HUES6 (cell line): Measurements from ENCODE around the gene ANKRD9.

Source experiments
- H3K27ac ChIP-seq: 2 replicates; pipeline ENCODE4 v1.7.0; 2013; ENCODE audit warnings: low read depth, mild to moderate bottlenecking, low read length, inconsistent platforms
- H3K27me3 ChIP-seq: 2 replicates; pipeline ENCODE4 v1.6.1; 2013; ENCODE audit warnings: low read length; ENCODE audit not compliant: control insufficient read depth, insufficient read depth
- H3K36me3 ChIP-seq: 2 replicates; pipeline ENCODE4 v1.6.1; 2013; ENCODE audit warnings: low read length; ENCODE audit not compliant: control insufficient read depth, insufficient read depth
- H3K4me1 ChIP-seq: 2 replicates; pipeline ENCODE4 v1.6.1; 2013; ENCODE audit warnings: low read length; ENCODE audit not compliant: control insufficient read depth, insufficient read depth
- H3K4me3 ChIP-seq: 2 replicates; pipeline ENCODE4 v1.5.1; 2013; ENCODE audit warnings: low read depth, low read length
- H3K9ac ChIP-seq: one replicate; pipeline ENCODE4 v1.6.1; 2013; ENCODE audit warnings: mild to moderate bottlenecking, low read length
- H3K9me3 ChIP-seq: 2 replicates; pipeline ENCODE4 v1.6.1; 2013; ENCODE audit warnings: low read depth, low read length; ENCODE audit not compliant: control insufficient read depth, insufficient read depth

ANKRD9 gene

DNA sequence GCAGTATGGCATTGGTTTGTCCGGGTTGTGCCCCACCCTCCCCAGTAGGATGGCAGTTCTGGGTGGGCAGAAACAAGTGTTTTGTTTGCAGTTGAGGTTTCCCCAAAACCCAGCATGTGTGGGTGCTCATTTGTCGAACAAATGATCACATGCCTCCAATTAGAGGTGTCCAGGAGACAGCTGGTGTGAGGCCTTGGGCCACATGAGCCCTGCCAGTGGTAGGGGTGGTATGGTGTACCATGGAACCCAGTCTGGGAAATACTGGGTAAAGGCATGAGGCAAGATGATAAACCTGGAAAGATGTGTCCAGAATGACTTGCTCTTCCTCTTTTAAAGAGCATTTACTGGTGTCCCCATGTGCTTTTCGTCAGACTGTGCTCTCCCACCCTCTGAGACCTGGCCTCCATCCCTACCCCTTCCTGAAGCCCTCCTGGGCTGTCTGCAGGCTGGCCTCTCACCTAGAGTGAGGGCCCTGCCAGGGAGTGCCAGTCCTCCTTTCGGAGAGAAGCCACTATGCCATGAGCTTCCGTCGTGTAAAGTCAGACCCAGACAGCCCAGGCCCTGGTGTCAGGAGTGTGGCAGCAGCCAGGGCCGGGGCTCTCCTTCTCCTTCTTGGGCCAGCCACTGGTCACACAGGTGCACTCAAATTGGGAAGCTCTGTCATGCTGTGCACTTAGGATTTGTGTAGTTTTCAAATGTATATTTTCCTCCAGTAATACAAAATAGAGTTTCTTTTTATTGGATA, 17.6 kb downstream of the ANKRD9 start:
- Histone ChIP-seq H3K4me3 (no peak overlapping the region), H3K36me3 (no peaks in the 10 kb centered on the region)

DNA sequence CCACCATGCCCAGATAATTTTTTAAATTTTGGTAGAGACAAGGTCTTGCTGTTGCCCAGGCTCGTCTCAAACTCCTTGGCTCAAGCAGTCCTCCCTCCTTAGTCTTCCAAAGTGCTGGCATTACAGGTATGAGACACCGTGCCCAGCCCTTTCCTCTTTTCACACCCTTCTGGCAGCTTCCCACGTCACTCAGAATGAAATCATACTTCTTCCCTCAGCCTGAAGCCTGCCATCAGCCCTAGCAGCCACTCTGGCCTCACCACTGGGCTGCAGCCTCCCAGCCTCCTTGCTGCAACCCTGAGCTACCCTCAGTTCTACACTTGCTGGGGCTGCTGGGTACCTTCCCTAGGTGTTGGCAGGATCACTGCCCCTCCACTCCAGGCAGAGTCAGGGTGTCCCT, 18.2 kb downstream of the ANKRD9 start:
- H3K27ac ChIP-seq, result no peak overlapping the region
- H3K4me3 ChIP-seq, result no peak overlapping the region
- no peaks in the 10 kb centered on the region for H3K36me3 ChIP-seq
- peaks cover 3% of the 10 kb centered on the region; the same call in 1 of the 2 replicates for H3K4me1 ChIP-seq
- H3K9me3 ChIP-seq, result no peaks in the 10 kb centered on the region
- H3K9ac ChIP-seq, result no peak overlapping the region
- no peaks in the 10 kb centered on the region for H3K27me3 ChIP-seq

More for the DNA sequence above, 17.6 kb downstream of the ANKRD9 start:
- no peak overlapping the region for H3K27ac ChIP-seq
- H3K27me3 ChIP-seq, result no peaks in the 10 kb centered on the region
- H3K9ac ChIP-seq, result no peak overlapping the region
- H3K9me3 ChIP-seq, result no peaks in the 10 kb centered on the region
- peaks cover 3% of the 10 kb centered on the region; the same call in 1 of the 2 replicates for H3K4me1 ChIP-seq

DNA sequence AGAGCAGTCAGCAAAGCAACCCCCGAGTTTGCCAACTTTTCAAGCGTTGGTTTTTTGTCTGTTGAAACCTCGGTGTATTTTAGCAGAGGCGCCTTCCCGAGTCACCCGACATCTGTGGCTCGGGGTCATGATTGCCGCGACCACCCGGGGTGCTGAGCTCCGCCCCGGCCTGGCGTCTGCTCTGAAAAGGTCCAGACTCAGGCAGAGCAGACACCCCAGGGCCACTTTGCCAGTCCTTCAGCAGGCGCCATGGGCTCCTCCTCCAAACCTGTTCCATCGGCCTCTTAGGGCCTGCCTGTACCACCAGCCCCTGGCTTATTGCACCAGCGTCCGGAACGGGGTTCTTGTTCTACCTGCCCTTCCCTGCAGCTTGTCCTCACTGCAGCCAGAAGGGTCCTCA, 19.1 kb downstream of the ANKRD9 start:
- Histone ChIP-seq H3K27me3 (no peaks in the 10 kb centered on the region), H3K27ac (no peak overlapping the region), H3K4me3 (no peak overlapping the region), H3K9me3 (no peaks in the 10 kb centered on the region), H3K9ac (no peak overlapping the region), H3K36me3 (no peaks in the 10 kb centered on the region), H3K4me1 (peaks cover 3% of the 10 kb centered on the region; the same call in 1 of the 2 replicates)

DNA sequence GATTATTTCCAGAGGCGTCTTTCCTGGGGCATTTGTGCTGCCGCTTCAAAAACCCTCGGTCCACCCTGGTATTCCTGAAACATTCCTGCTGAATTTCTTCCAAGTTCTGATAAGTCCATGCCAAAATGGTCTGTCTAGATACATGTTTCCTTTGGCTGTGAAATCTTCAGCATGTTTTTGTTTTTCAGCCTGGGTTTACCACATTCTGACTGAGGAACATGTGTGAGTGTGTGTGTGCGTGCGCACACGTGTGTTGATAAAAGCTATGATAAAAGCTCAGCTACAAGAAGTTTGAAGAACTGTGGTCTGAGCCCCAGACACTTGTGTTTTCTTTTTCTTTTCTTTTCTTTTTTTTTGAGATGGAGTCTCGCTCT, 22.4 kb downstream of the ANKRD9 start:
- H3K27me3 ChIP-seq, result no peaks in the 10 kb centered on the region
- H3K4me1 ChIP-seq, result peaks cover 3% of the 10 kb centered on the region; the same call in 1 of the 2 replicates
- H3K9me3 ChIP-seq, result no peaks in the 10 kb centered on the region
- no peaks in the 10 kb centered on the region for H3K36me3 ChIP-seq
- no peak overlapping the region for H3K9ac ChIP-seq
- no peak overlapping the region for H3K4me3 ChIP-seq
- H3K27ac ChIP-seq, result no peak overlapping the region

DNA sequence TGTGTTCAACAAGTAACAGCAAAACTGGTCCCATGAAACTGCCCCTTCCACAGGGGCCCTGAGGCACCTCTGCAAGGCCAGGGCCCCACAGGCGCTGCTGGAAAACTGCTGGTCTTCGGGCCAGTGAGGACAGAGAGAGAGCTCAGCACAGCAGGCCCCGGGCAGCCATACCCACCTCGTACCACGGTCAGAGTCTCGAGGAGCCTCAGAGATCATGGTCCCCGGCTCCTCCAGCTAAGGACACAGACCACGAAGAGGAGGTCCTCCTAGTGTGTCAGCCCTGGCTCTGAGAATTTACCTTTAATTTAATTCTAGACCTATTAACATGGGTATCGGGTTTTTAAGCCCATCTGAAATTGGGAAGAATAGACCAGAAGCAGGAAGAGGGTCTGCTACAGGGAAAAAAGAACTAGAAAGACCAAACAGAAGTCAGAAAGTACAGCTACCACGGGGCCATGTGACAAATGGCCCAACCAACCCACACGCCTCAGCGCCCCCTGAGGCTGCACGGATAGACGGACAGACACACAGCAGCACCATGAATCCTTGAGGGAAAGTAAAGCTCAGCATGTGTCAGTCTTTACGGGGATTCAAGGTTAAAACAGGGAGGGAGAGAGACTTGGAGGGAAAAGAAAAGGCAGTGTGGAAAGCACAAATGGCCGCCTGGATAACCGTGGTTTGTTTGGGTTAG, 22.9 kb downstream of the ANKRD9 start:
- H3K27me3 ChIP-seq, result no peaks in the 10 kb centered on the region
- H3K9ac ChIP-seq, result no peak overlapping the region
- no peaks in the 10 kb centered on the region for H3K36me3 ChIP-seq
- no peaks in the 10 kb centered on the region for H3K9me3 ChIP-seq
- H3K4me3 ChIP-seq, result no peak overlapping the region
- peaks cover 3% of the 10 kb centered on the region; the same call in 1 of the 2 replicates for H3K4me1 ChIP-seq
- no peak overlapping the region for H3K27ac ChIP-seq

DNA sequence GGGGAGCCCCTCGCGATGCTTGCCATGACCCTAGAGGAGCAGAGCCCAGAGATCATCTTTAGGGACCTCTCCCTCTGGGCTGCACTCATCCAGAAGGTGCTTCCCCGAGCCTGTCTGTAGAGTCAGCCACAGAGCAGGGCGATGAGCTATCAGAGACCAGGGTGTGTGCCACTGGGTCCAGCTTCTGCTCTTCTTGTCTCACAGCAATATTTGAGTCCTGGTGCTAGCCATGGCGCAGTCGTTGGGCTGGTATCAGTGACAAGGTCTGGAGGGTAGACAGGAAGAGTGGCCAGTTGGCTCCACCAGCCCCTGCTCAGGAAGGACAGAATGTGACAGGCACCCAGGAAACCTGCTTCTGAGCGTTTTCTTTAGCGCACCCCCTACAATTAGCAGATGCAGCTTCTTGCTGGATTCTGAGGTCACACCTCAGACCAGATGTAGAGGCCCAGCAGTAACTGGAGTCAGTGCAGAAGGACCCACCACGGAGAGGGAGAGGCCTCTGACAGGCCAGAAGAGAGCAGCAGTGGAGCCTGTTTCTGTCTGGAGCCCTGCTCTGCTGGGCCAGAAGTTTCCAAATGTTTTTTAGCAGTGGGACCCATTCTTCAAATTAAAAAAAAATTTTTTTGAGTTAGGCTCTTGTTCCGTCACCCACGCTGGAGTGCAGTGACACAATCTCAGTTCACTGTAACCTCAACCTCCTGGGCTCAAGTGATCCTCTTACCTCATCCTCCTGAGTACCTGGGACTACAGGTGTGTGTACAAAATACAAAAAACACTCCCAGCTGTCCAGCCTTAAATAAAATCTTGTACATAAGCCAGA, 23.7 kb downstream of the ANKRD9 start:
- Histone ChIP-seq H3K27me3 (no peaks in the 10 kb centered on the region), H3K9me3 (no peaks in the 10 kb centered on the region), H3K4me1 (peaks cover 3% of the 10 kb centered on the region; the same call in 1 of the 2 replicates), H3K27ac (no peak overlapping the region), H3K9ac (no peak overlapping the region), H3K36me3 (no peaks in the 10 kb centered on the region), H3K4me3 (no peak overlapping the region)

DNA sequence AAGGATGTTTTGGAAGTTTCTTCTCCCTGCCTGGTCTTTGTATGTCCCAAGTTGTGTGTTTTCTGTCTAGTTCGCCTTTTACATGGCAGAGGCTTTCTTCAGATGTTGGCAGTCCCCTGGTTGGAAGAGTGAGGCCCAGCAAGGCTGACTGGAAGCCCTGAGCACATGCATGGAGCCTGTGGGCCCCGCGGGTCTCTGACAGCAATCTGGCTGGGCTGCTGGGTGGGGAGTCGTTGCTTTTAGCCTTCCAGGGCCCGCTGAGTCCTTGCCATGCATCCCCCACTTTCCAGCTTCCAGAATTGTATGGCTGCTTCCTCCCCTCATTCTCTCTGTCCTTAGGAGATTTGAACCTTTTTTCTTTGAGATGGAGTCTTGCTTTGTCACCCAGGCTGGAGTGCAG, 25.3 kb downstream of the ANKRD9 start:
- no peak overlapping the region for H3K9ac ChIP-seq
- H3K27ac ChIP-seq, result no peak overlapping the region
- H3K4me1 ChIP-seq, result no peaks in the 10 kb centered on the region
- no peak overlapping the region for H3K4me3 ChIP-seq
- no peaks in the 10 kb centered on the region for H3K9me3 ChIP-seq
- H3K27me3 ChIP-seq, result no peaks in the 10 kb centered on the region
- no peaks in the 10 kb centered on the region for H3K36me3 ChIP-seq

DNA sequence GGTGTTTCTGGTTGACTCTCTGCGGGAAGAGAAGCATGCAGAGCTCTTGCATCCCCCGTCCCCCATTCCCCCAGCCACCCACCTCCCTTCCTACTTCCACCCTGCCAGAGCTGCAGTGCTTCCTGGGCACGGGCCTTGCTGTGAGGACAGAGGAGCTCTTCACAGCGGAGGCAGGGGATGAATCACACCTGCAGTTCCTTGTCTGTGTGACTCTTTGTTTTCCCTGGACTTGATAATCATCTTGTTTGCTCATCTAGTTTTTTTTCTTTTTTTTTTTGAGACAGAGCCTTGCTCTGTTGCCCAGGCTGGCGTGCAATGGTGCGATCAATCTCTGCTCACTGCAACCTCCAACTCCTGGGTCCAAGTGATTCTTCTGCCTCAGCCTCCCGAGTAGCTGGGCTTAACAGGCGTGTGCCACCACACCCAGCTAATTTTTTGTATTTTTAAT, 27.8 kb downstream of the ANKRD9 start:
- no peak overlapping the region for H3K9ac ChIP-seq
- no peaks in the 10 kb centered on the region for H3K27me3 ChIP-seq
- no peak overlapping the region for H3K27ac ChIP-seq
- H3K4me1 ChIP-seq, result no peaks in the 10 kb centered on the region
- H3K36me3 ChIP-seq, result no peaks in the 10 kb centered on the region
- no peaks in the 10 kb centered on the region for H3K9me3 ChIP-seq
- H3K4me3 ChIP-seq, result no peak overlapping the region

DNA sequence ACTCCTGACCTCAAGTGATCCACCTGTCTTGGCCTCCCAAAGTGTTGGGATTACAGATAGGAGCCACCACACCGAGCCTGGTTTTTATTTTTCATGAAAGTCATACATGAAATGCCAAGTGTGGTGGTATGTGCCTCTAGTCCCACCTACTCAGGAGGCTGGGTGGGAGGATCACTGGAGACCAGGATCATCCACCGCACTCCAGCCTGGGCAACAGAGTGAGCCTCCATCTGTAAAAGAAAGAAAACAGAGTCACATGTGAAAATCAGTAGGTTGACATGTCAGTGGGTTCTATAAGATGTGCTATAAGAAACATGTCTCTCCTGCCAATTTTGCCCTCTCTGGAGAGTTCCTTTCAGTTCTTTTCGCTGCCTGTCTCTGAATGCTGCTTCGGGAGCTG, 28.2 kb downstream of the ANKRD9 start:
- Histone ChIP-seq H3K9ac (no peak overlapping the region), H3K4me3 (no peak overlapping the region), H3K27ac (no peak overlapping the region), H3K27me3 (no peaks in the 10 kb centered on the region), H3K36me3 (no peaks in the 10 kb centered on the region), H3K4me1 (no peaks in the 10 kb centered on the region), H3K9me3 (no peaks in the 10 kb centered on the region)

DNA sequence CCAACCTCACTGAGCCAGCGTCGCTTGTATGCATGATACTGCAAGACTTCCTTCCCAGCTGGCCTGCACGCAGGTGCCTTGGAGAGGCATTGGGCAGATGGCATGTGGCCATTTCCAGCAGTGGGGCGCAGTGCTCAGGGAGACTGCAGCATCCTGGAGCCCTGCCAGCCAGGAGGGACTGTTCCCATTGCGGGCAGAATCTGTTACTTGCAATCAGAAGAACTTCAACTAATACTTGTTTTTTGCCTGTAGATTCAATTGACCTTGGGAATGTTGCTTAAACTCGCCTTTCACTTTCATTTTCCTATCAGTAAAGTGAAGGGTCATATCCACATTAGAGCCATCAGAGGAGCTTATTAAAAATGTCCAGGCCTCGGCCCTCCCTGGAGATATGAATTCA, 29.8 kb downstream of the ANKRD9 start:
- Histone ChIP-seq H3K4me3 (no peak overlapping the region), H3K9ac (no peak overlapping the region), H3K27me3 (no peaks in the 10 kb centered on the region), H3K9me3 (no peaks in the 10 kb centered on the region), H3K36me3 (no peaks in the 10 kb centered on the region), H3K4me1 (no peaks in the 10 kb centered on the region), H3K27ac (no peak overlapping the region)

DNA sequence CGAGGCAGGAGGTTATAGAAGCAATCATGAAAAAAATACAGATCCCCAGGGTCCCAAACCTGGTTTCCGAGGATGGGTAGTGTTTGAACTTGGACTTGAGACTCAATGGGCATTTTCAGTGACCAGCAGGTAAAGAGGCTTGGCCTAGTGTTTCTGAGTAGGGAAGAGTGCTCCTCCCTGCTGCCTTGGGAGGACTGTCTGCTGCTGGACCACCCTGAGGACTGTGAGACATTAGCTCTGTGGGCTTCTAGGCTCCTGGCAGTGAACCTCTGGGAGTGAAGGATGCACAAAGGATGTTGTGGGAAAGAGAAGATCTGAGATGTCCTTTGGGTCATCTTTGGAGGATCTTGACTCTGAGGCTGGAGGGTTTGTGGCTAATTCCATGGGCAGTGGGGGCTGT, 30.5 kb downstream of the ANKRD9 start:
- Histone ChIP-seq H3K27me3 (no peaks in the 10 kb centered on the region), H3K9me3 (no peaks in the 10 kb centered on the region), H3K9ac (no peak overlapping the region), H3K36me3 (no peaks in the 10 kb centered on the region), H3K27ac (no peak overlapping the region), H3K4me3 (no peak overlapping the region), H3K4me1 (no peaks in the 10 kb centered on the region)
